Neural progenitor cell (in vitro differentiated cells): ENCODE data around the gene PHACTR2.

Experiments
- CTCF ChIP-seq: fragments of 200-600 bp; sonication (generic); IDR thresholded peaks from 2 replicates; pipeline ENCODE4 v1.5.1; 2017; ENCODE audit warnings: antibody characterized with exemption, mild to moderate bottlenecking
- EZH2 ChIP-seq: fragments of 200-600 bp; sonication (generic); IDR thresholded peaks from 2 replicates; pipeline ENCODE4 v1.6.1; 2017; ENCODE audit warnings: antibody characterized with exemption, mild to moderate bottlenecking, moderate library complexity
- EZH2phosphoT487 ChIP-seq: fragments of 200-600 bp; sonication (generic); IDR thresholded peaks from 2 replicates; pipeline ENCODE4 v1.6.1; 2017; ENCODE audit warnings: antibody characterized with exemption

- no peak for TF ChIP-seq CTCF
- no peak for TF ChIP-seq EZH2
- no peak for TF ChIP-seq EZH2phosphoT487
Measured at GRCh38 chr6:143840595-143841265, 163.0 kb downstream of the PHACTR2 start.
